ENCODE measurements around the gene BAG3.

Gene BAG3

DNA sequence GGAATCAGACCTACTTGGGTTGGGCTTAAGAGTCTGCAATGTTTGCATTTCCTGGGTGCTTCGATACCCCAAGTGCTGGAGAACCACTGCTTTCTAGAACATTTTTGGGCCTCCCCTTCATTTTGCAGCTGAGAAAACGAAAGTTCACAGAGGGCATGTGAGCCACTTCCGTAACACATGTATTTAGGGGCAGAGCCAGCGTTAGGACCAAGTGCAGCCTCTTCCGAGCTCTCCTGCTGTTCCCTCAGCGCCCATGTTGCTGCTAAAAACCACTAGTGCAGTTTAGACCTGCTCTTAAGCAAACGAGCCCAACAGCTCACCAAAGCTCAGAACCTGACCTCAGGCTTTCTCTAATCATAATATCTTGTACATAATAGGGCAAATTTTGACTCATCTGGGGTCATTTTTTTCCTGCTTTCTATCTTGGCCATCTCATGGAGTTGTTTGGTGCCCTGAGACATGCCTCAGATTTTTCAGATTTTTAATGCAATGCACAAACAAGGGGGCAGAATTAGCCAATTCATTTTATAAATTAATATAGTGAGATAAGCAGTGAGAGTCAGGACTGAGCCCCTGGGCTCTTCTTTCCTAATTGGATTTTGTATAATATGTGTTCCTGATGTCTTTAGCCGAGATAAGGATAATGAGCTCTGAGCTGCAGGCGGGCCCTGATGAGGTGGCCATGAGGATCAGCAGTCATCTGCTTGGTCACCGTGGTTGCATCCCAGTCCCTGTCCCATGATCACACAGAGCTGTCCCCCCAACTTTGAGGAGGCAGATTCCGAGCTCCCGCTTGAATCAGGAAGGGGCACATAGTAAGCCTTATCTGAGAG lies 12.9 kb downstream of the BAG3 start:
- no peaks in the 10 kb centered on the region for H3K4me1 ChIP-seq (ENCODE audit: control insufficient read depth in 1 of 2, insufficient read depth in 1 of 2, low read depth in 1 of 2, low read length in 1 of 2)
- no peak overlapping the region for H3K27ac ChIP-seq
- no peak overlapping the region for H3K4me3 ChIP-seq (ENCODE audit: low read depth in 1 of 2, low read length in 1 of 2)

DNA sequence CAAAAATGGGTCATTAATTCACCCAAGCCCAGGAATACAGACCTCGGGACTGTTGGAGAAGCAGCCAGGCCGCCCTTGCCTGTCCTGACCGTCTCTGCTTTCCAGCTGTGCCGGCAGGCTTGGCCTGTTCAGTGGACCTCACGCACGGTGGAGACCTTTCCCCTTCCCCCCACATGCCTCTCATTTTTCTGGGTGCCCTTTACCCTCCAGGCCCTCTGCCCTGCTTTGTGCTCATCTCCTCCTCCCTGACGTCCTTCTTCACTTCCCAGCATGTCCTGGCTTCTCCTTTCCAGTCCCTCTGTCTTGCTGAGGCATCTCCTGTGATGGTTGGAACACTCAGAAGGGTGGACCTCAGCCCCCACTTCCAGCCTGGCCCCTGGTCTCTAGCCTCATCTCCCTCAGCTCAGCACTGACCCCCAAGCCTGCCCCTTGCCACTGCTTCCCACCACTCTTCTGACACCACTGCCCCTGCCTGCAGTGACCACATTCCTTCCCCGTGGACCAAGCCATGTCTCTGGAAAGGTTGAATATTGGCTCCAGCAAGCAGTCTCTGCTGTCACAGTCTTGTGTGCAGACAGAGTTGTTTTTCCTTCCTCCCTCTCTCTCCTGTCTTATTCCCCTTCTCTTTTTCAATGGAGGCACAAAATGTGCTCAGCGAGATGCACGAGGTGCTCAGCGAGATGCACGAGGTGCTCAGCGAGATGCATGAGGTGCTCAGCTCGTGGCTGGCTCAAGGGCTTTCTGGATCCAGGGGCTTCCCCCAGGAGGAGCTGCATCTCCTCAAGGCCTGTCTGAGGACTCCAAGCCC lies 14.9 kb downstream of the BAG3 start:
- TF ChIP-seq, protein P1, sequence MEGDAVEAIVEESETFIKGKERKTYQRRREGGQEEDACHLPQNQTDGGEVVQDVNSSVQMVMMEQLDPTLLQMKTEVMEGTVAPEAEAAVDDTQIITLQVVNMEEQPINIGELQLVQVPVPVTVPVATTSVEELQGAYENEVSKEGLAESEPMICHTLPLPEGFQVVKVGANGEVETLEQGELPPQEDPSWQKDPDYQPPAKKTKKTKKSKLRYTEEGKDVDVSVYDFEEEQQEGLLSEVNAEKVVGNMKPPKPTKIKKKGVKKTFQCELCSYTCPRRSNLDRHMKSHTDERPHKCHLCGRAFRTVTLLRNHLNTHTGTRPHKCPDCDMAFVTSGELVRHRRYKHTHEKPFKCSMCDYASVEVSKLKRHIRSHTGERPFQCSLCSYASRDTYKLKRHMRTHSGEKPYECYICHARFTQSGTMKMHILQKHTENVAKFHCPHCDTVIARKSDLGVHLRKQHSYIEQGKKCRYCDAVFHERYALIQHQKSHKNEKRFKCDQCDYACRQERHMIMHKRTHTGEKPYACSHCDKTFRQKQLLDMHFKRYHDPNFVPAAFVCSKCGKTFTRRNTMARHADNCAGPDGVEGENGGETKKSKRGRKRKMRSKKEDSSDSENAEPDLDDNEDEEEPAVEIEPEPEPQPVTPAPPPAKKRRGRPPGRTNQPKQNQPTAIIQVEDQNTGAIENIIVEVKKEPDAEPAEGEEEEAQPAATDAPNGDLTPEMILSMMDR (IDR thresholded peaks at IDR 0.05): no peak
- no peaks in the 10 kb centered on the region for H3K36me3 ChIP-seq
- H3K27ac ChIP-seq: no peak overlapping the region
- no peaks in the 10 kb centered on the region for H3K4me1 ChIP-seq (ENCODE audit: control insufficient read depth in 1 of 2, insufficient read depth in 1 of 2, low read depth in 1 of 2, low read length in 1 of 2)
- H3K9me3 ChIP-seq: no peaks in the 10 kb centered on the region
- no peaks in the 10 kb centered on the region for H3K27me3 ChIP-seq
- no peak overlapping the region for H3K4me3 ChIP-seq (ENCODE audit: low read depth in 1 of 2, low read length in 1 of 2)

More for the DNA sequence above, 12.9 kb downstream of the BAG3 start:
- Histone ChIP-seq H3K27me3 (no peaks in the 10 kb centered on the region), H3K36me3 (no peaks in the 10 kb centered on the region), H3K9me3 (no peaks in the 10 kb centered on the region)
- TF ChIP-seq, protein P1 (IDR thresholded peaks at IDR 0.05): no peak

DNA sequence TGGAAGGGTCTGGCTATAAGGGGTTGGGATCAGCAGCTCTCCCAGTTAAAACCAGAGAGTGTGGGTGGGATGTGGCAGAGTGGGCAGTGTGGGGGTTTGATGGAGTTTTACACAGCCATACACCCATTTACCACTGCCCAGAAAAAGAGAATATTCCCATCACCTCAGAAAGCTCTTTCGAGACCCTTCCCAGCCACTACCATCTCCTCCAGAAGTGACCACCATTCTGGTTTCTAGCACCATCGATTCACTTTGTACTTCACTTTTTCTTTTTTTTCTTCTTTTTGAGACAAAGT lies 15.5 kb downstream of the BAG3 start:
- H3K4me1 ChIP-seq (ENCODE audit: control insufficient read depth in 1 of 2, insufficient read depth in 1 of 2, low read depth in 1 of 2, low read length in 1 of 2): no peaks in the 10 kb centered on the region
- H3K27ac ChIP-seq: no peak overlapping the region
- no peaks in the 10 kb centered on the region for H3K9me3 ChIP-seq
- no peak overlapping the region for H3K4me3 ChIP-seq (ENCODE audit: low read depth in 1 of 2, low read length in 1 of 2)
- TF ChIP-seq, protein P1 (IDR thresholded peaks at IDR 0.05): no peak
- H3K27me3 ChIP-seq: no peaks in the 10 kb centered on the region
- no peaks in the 10 kb centered on the region for H3K36me3 ChIP-seq

DNA sequence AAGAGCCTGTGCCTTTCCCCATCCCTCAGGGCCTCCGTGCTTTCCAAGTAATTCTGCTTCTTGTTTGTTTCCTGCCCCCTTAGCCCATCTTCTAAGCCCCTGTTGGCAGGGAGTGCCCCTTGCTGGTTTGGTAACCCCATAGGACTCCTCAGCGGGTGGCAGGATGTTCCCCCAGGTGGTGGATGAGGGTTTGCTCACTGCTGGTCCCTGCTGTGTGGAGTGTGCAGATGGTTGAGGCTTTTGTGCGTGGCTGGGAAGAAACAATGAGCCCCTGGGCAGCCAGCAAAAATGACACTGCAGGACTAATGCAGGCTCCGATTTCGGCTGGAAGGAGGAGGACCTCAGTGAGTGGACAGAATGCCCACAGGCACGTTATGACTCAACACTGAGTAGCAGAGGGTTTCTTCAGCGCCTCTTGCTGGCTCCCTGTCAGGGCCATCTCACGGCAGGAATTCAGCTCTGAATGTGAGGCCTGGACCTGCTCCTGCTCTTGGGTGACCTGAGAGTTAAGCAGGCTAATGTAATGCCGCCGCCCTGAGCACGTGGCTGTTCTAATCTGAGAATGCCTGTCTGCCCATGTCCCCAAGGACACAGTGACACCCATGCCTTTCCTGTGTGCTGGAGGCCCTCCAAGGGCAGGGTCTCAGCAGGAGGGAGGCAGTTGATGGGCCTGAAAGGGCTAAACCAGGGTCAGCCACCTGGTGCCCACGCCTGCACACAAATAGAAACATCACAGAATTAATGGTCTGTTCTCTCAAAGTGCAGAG lies 16.6 kb downstream of the BAG3 start:
- Histone ChIP-seq H3K36me3 (no peaks in the 10 kb centered on the region), H3K4me3 (ENCODE audit: low read depth in 1 of 2, low read length in 1 of 2) (no peak overlapping the region), H3K27ac (no peak overlapping the region), H3K27me3 (no peaks in the 10 kb centered on the region), H3K4me1 (ENCODE audit: control insufficient read depth in 1 of 2, insufficient read depth in 1 of 2, low read depth in 1 of 2, low read length in 1 of 2) (no peaks in the 10 kb centered on the region), H3K9me3 (no peaks in the 10 kb centered on the region)
- TF ChIP-seq, protein P1 (IDR thresholded peaks at IDR 0.05): no peak

DNA sequence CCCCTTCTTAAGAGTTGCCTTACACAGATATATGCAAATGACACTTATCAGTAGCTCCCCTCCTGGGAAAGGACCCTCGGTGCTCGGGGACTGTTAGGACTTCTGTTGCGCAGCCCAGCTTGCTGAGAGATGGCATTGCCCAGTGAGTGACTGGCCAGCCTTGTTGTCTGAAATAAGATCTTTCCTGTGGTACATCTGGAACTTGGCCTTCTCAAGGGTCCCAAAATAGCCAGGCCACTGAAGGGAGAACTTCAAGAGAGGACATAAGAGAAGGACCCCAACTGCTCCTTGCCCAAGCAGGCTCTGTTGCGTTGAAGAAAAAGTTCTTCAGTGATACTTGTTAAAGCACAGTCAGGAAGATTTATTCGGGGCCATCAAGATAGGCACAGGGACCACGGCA lies 17.3 kb downstream of the BAG3 start:
- H3K27me3 ChIP-seq: no peaks in the 10 kb centered on the region
- no peak overlapping the region for H3K4me3 ChIP-seq (ENCODE audit: low read depth in 1 of 2, low read length in 1 of 2)
- H3K9me3 ChIP-seq: no peaks in the 10 kb centered on the region
- no peaks in the 10 kb centered on the region for H3K4me1 ChIP-seq (ENCODE audit: control insufficient read depth in 1 of 2, insufficient read depth in 1 of 2, low read depth in 1 of 2, low read length in 1 of 2)
- TF ChIP-seq, protein P1 (IDR thresholded peaks at IDR 0.05): no peak
- no peak overlapping the region for H3K27ac ChIP-seq
- H3K36me3 ChIP-seq: no peaks in the 10 kb centered on the region

Measured in neutrophil (primary cell).